ENCODE measurements around the gene EXOSC2. TPM values are rescaled to one million over a fixed set of nuclear protein-coding genes. Genes with fewer than 3 reads are reported as not detected.

Gene EXOSC2
- total RNA-seq, 6 experiments from 2014 or later: 9.3 to 15.9 (median 13.3) TPM

DNA sequence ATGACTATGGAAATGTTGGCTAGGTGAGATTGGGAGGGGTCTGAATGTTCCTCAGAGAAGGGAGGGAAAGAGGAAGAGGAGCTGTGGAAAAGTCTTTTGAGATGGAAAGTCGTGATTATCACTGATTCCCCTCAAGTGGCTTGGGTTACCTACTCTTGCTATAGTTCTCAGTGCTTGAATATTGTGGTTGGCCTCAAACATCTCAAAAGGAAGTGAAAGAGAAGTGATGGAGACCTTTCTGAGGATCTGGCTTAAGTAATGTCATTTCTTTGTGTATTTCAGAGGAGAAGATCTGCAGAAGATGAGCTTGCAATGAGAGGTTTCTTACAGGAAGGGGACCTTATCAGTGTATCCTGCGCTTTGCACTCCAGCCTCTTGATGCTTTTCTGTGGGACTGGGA is 5.5 kb downstream of the EXOSC2 start:
- peaks cover 0 to 25% (median 8%) of the 10 kb centered on the region in 4 donors for H3K4me1 ChIP-seq
- no peak overlapping the region for H3K27ac ChIP-seq
- TF ChIP-seq POLR2A (IDR thresholded peaks at IDR 0.05): no peak
- TF ChIP-seq, protein P1, sequence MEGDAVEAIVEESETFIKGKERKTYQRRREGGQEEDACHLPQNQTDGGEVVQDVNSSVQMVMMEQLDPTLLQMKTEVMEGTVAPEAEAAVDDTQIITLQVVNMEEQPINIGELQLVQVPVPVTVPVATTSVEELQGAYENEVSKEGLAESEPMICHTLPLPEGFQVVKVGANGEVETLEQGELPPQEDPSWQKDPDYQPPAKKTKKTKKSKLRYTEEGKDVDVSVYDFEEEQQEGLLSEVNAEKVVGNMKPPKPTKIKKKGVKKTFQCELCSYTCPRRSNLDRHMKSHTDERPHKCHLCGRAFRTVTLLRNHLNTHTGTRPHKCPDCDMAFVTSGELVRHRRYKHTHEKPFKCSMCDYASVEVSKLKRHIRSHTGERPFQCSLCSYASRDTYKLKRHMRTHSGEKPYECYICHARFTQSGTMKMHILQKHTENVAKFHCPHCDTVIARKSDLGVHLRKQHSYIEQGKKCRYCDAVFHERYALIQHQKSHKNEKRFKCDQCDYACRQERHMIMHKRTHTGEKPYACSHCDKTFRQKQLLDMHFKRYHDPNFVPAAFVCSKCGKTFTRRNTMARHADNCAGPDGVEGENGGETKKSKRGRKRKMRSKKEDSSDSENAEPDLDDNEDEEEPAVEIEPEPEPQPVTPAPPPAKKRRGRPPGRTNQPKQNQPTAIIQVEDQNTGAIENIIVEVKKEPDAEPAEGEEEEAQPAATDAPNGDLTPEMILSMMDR (IDR thresholded peaks at IDR 0.05): no peak
- ATAC-seq (no peak), DNase-seq (no peak)
- no peaks in the 10 kb centered on the region for H3K9me3 ChIP-seq
- H3K27me3 ChIP-seq: no peaks in the 10 kb centered on the region
- peaks cover 0 to 49% (median 18%) of the 10 kb centered on the region in 4 donors for H3K36me3 ChIP-seq
- H3K4me3 ChIP-seq: no peak overlapping the region
- 88% methylated on average over 2 of the region's 2 CpGs for WGBS (ENCODE audit: insufficient coverage, low coverage, low lambda C conversion rate, missing lambda C conversion rate)
- intact Hi-C loops (cut with DNase I): loop anchor here in 1 of 2 donors (5.0 kb wide), 1 partner anchor 248 kb away; no protein-coding TSS in a partner anchor

DNA sequence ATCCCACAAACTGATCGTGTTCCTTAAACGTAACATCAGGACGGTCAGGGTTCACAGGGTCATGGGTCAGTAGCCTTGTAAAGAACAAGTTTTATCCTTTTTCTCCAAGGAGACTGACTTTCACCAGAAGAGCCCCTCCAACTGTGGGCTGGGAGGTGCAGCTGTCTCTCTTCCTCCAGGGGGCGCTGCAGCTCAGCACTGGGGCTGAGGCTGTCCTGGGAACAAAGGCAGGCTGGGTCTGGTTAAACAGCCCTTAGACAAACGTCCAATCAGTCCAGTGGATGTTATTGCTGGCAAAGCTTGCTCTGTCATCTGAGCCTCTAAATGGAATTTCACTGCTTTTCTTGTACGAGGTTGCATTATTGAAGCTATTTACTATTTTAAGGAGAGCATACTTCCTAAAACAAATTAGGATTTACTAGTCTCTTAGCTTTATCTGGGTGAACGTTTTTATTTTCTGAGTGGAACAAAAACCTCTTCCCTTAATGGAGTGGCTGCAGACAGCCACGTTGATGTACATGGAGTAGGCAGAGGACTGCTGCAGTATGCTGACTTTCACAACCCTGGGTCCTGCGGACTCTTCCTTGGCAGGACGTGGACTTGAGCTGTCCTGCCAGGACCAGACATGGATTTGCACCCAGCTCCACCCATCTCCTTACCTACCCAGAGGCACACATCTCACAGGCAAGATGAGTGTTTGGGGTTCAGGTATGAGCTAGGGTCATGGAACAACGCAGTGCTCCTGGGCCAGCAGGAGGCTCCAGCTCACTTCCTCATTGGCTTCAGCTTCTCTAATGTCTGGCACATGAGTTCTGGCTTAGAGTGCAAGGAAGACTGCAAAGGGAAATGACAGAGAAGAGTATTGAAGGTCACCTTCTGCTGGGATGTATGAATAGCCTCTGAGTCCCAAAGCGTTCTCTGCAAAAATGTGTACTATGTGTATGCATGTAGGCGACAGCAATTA is 7.8 kb downstream of the EXOSC2 start:
- Histone ChIP-seq H3K27ac (no peak overlapping the region), H3K4me3 (no peak overlapping the region), H3K36me3 (peaks cover 0 to 49% (median 22%) of the 10 kb centered on the region in 4 donors), H3K4me1 (peaks cover 0 to 14% (median 6%) of the 10 kb centered on the region in 4 donors), H3K27me3 (no peaks in the 10 kb centered on the region), H3K9me3 (no peaks in the 10 kb centered on the region)
- TF ChIP-seq, protein P1 (IDR thresholded peaks at IDR 0.05): peak; percentile 61 to 91 (median 84)
- TF ChIP-seq POLR2A (IDR thresholded peaks at IDR 0.05): no peak
- ATAC-seq (peak; percentile 70 to 73 (median 72)), DNase-seq (peak; percentile 65 to 71 (median 65))
- intact Hi-C loops (cut with DNase I): loop anchor here in 1 of 2 donors (10.0 kb wide), 1 partner anchor 63 kb away; no protein-coding TSS in a partner anchor
- WGBS (ENCODE audit: insufficient coverage, low coverage, low lambda C conversion rate, missing lambda C conversion rate): 44% methylated on average over 11 of the region's 13 CpGs

DNA sequence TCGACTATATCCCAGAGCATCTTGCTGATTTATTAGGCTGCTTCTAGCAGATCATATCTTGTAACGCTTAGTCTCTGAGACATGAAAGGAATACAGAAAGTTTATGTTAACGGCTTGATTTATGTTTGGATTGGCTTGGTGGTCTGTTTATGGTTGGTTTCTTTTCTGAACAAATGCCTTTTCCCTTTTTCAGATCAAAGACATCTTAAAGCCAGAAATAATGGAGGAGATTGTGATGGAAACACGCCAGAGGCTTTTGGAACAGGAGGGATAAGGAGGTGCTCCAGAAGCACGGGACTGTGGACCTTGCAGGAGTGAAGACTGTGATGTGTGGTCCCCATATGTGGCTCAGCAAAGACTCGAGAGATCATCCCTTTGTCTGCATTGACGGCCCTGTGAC is 9.9 kb downstream of the EXOSC2 start:
- Histone ChIP-seq H3K4me3 (no peak overlapping the region), H3K27me3 (no peaks in the 10 kb centered on the region), H3K9me3 (no peaks in the 10 kb centered on the region), H3K4me1 (peaks cover 0 to 6% (median under 1%) of the 10 kb centered on the region in 4 donors), H3K36me3 (peaks cover 0 to 41% (median 20%) of the 10 kb centered on the region in 4 donors), H3K27ac (no peak overlapping the region)
- intact Hi-C loops (cut with DNase I): loop anchor here in 1 of 2 donors (10.0 kb wide), 1 partner anchor 61 kb away; no protein-coding TSS in a partner anchor
- DNase-seq (no peak), ATAC-seq (no peak)
- no peak for TF ChIP-seq POLR2A (IDR thresholded peaks at IDR 0.05)
- TF ChIP-seq, protein P1 (IDR thresholded peaks at IDR 0.05): no peak
- WGBS (ENCODE audit: insufficient coverage, low coverage, low lambda C conversion rate, missing lambda C conversion rate): 93% methylated on average over 7 of the region's 7 CpGs

DNA sequence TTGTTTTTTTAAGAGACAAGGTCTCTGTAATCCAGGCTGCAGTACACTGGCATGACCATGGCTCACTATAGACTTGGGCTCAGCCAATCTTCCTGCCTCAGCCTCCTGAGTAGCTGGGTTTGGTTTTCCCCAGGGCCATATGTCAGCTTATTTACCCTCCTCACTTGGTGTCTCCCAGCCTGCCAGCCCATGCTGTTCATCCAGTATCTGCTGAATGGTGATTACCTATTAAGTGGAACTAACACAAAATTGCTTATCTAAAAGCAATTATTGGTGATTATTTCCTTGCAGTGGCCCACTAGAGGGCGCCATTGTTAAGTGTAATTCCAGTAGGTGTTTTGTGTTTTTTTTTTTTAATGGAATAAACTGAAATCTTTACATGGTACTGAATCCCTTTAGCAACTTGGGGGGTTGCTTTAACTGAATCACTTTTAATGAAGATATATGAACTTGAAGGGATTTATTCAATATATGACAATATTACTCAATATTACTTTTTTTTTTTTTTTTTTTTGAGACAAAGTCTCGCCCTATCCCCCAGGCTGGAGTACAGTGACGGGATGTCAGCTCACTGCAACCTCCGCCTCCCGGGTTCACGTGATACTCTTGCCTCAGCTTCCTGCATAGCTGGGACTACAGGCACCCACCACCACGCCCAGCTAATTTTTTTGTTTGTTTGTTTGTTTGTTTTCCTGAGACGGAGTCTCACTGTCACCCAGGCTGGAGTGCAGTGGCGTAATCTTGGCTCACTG is 13.8 kb downstream of the EXOSC2 start:
- intact Hi-C loops (cut with DNase I): loop anchor here (5.0 to 10.0 kb wide), 3 partner anchors 57 to 235 kb away; no protein-coding TSS in a partner anchor
- H3K27ac ChIP-seq: no peak overlapping the region
- ATAC-seq (peak; percentile 57 to 68 (median 64)), DNase-seq (peak in 2 of 3 donors; percentile 53 to 68)
- no peak overlapping the region for H3K4me3 ChIP-seq
- TF ChIP-seq, protein P1 (IDR thresholded peaks at IDR 0.05): peak; percentile 66 to 83 (median 80)
- TF ChIP-seq POLR2A (IDR thresholded peaks at IDR 0.05): no peak
- no peaks in the 10 kb centered on the region for H3K27me3 ChIP-seq
- peaks cover 0 to 23% (median 14%) of the 10 kb centered on the region in 4 donors for H3K36me3 ChIP-seq
- H3K9me3 ChIP-seq: no peaks in the 10 kb centered on the region
- 17% methylated on average over 9 of the region's 9 CpGs for WGBS (ENCODE audit: insufficient coverage, low coverage, low lambda C conversion rate, missing lambda C conversion rate)
- H3K4me1 ChIP-seq: no peaks in the 10 kb centered on the region
